HepG2 (cell line): ENCODE measurements around the gene CD79A. TPM values are rescaled to one million over a fixed set of nuclear protein-coding genes. Genes with fewer than 3 reads are reported as not detected.
A peak's percentile ranks its signal among the peaks of the same experiment; 100 is the strongest.

Source experiments
- BATF2 ChIP-seq: sonication (generic); formaldehyde crosslinking; IDR thresholded peaks from 2 replicates; pipeline ENCODE4 v1.8.0; 2022; ENCODE audit warnings: mild to moderate bottlenecking, missing genetic modification reagents, moderate library complexity
- CCAR2 ChIP-seq: fragments of 200-400 bp; formaldehyde crosslinking; optimal IDR thresholded peaks from 2 replicates; pipeline ENCODE3; 2018; ENCODE audit warnings: low read depth, mild to moderate bottlenecking, low read length, moderate library complexity
- CERS6 ChIP-seq: sonication (generic); formaldehyde crosslinking; IDR thresholded peaks from 2 replicates; pipeline ENCODE4 v1.5.0; 2020; ENCODE audit warnings: missing genetic modification reagents
- GABPB1 ChIP-seq: IDR thresholded peaks from 2 replicates; pipeline ENCODE4 v1.6.1; 2016; ENCODE audit warnings: mild to moderate bottlenecking, missing genetic modification reagents, moderate library complexity, missing compliant biosample characterization
- HDAC2 ChIP-seq: sonication (generic); formaldehyde crosslinking; IDR thresholded peaks from 2 replicates; pipeline ENCODE4 v1.4.0; 2020; ENCODE audit warnings: missing genetic modification reagents
- HIVEP1 ChIP-seq: sonication (generic); formaldehyde crosslinking; IDR thresholded peaks from 2 replicates; pipeline ENCODE4 v1.4.0; 2020; ENCODE audit warnings: mild to moderate bottlenecking, missing genetic modification reagents
- KDM4B ChIP-seq: sonication (generic); formaldehyde crosslinking; IDR thresholded peaks from 2 replicates; pipeline ENCODE4 v1.4.0; 2020; ENCODE audit warnings: missing genetic modification reagents
- MEF2D ChIP-seq: sonication (generic); formaldehyde crosslinking; IDR thresholded peaks from 2 replicates; pipeline ENCODE4 v1.5.1; 2020; ENCODE audit warnings: mild to moderate bottlenecking, missing genetic modification reagents
- NFATC3 ChIP-seq: sonication (generic); formaldehyde crosslinking; IDR thresholded peaks from 2 replicates; pipeline ENCODE4 v1.5.1; 2020; ENCODE audit warnings: mild to moderate bottlenecking, missing genetic modification reagents
- PBX2 ChIP-seq: IDR thresholded peaks from 2 replicates; pipeline ENCODE4 v1.6.1; 2016; ENCODE audit warnings: control low read depth
- RXRB ChIP-seq: IDR thresholded peaks from 2 replicates; pipeline ENCODE4 v1.6.1; 2016; ENCODE audit warnings: borderline replicate concordance, missing genetic modification reagents, missing compliant biosample characterization
- SETDB1 ChIP-seq: sonication (generic); formaldehyde crosslinking; IDR thresholded peaks from 2 replicates; pipeline ENCODE4 v1.5.1; 2020; ENCODE audit warnings: missing genetic modification reagents, mild to moderate bottlenecking, borderline replicate concordance
- SP2 ChIP-seq: sonication (generic); formaldehyde crosslinking; IDR thresholded peaks from 2 replicates; pipeline ENCODE4 v1.5.1; 2020; ENCODE audit warnings: mild to moderate bottlenecking, missing genetic modification reagents
- STAT5B ChIP-seq: sonication (generic); formaldehyde crosslinking; IDR thresholded peaks from 2 replicates; pipeline ENCODE4 v1.4.0; 2020; ENCODE audit warnings: missing genetic modification reagents
- THAP9 ChIP-seq: sonication (generic); formaldehyde crosslinking; IDR thresholded peaks from 2 replicates; pipeline ENCODE4; 2020; ENCODE audit warnings: missing genetic modification reagents, mild to moderate bottlenecking, borderline replicate concordance
- THYN1 ChIP-seq: sonication (generic); formaldehyde crosslinking; IDR thresholded peaks from 2 replicates; pipeline ENCODE4 v1.8.1; 2023; ENCODE audit warnings: low read depth, mild to moderate bottlenecking, moderate library complexity, missing genetic modification reagents, borderline replicate concordance
- ZC3H13 ChIP-seq: sonication (generic); formaldehyde crosslinking; IDR thresholded peaks from 2 replicates; pipeline ENCODE4 v1.8.1; 2023; ENCODE audit warnings: mild to moderate bottlenecking, missing genetic modification reagents, moderate library complexity
- ZFP36L1 ChIP-seq: sonication (generic); formaldehyde crosslinking; IDR thresholded peaks from 2 replicates; pipeline ENCODE4 v1.8.0; 2022; ENCODE audit warnings: mild to moderate bottlenecking, missing genetic modification reagents, moderate library complexity
- ZFYVE20 ChIP-seq: sonication (generic); formaldehyde crosslinking; IDR thresholded peaks from 2 replicates; pipeline ENCODE4 v1.8.0; 2023; ENCODE audit warnings: low read depth, mild to moderate bottlenecking, moderate library complexity, missing genetic modification reagents, borderline replicate concordance
- ZNF12 ChIP-seq: sonication (generic); formaldehyde crosslinking; IDR thresholded peaks from 2 replicates; pipeline ENCODE4 v1.5.0; 2020; ENCODE audit warnings: missing genetic modification reagents
- ZNF432 ChIP-seq: sonication (generic); formaldehyde crosslinking; IDR thresholded peaks from 2 replicates; pipeline ENCODE4 v1.5.0; 2020; ENCODE audit warnings: missing genetic modification reagents, mild to moderate bottlenecking, borderline replicate concordance
- ZNF468 ChIP-seq: sonication (generic); formaldehyde crosslinking; IDR thresholded peaks from 2 replicates; pipeline ENCODE4 v1.8.0; 2022; ENCODE audit warnings: mild to moderate bottlenecking, moderate library complexity, missing genetic modification reagents
- ZNF549 ChIP-seq: sonication (generic); formaldehyde crosslinking; IDR thresholded peaks from 2 replicates; pipeline ENCODE4 v1.5.0; 2020; ENCODE audit warnings: missing genetic modification reagents
- ZNF556 ChIP-seq: sonication (generic); formaldehyde crosslinking; IDR thresholded peaks from 2 replicates; pipeline ENCODE4 v1.4.0; 2020; ENCODE audit warnings: mild to moderate bottlenecking, missing genetic modification reagents, borderline replicate concordance
- ZNF761 ChIP-seq: sonication (generic); formaldehyde crosslinking; conservative IDR thresholded peaks from 2 replicates; pipeline ENCODE4 v1.4.0; 2020; ENCODE audit warnings: mild to moderate bottlenecking, missing genetic modification reagents
- ZZZ3 ChIP-seq: sonication (generic); formaldehyde crosslinking; IDR thresholded peaks from 2 replicates; pipeline ENCODE4 v1.4.0; 2020; ENCODE audit warnings: missing genetic modification reagents, mild to moderate bottlenecking, borderline replicate concordance
- polyA plus RNA-seq, 8 experiments: library from polyadenylated mRNA; depleted of rRNA in 3 of 8; stranded (reverse) in 7 of 8; unstranded in 1 of 8; fragments of >200 nt; fragmentation: Illumina TruSeq in 4 of 8; extraction: Trizol in 4 of 8; gene quantifications; 2 replicates each; pipeline versions ENCODE4 v1.2.1 to v1.2.3, GENCODE V29; 2011 to 2016; ENCODE audit warnings: low read depth in 4 of 8, missing spikeins in 1 of 8, mixed read lengths in 1 of 8; ENCODE audit not compliant: insufficient read depth in 1 of 8
- total RNA-seq, 5 experiments: library from RNA; depleted of rRNA; stranded (reverse); fragments of >200 nt; fragmentation: Illumina TruSeq; extraction: Trizol; gene quantifications; 2 replicates each; pipeline ENCODE4 v1.2.3, GENCODE V29; 2016; ENCODE audit warnings: low read depth in 1 of 5

Gene CD79A
- total and polyA plus RNA-seq, 2 of the 13 experiments (the other 11 are each of a cell fraction or from before 2014, with no cell fraction given), result 0.24 to 0.33 TPM

- TF ChIP-seq ZNF432 (CRISPR knock-in tag), result no peak
- no peak; the same call in 1 of the 2 replicates for TF ChIP-seq ZNF12 (CRISPR knock-in tag)
- no peak for TF ChIP-seq THYN1
- TF ChIP-seq ZC3H13 (CRISPR knock-in tag), result 0 out of 2 replicates have a peak, but pooled peaks have one; percentile 34
- no peak for TF ChIP-seq NFATC3 (CRISPR knock-in tag)
- no peak for TF ChIP-seq HIVEP1 (CRISPR knock-in tag)
- no peak for TF ChIP-seq ZNF549 (CRISPR knock-in tag)
- TF ChIP-seq BATF2 (CRISPR knock-in tag), result no peak
- peak; percentile 83 for TF ChIP-seq HDAC2 (CRISPR knock-in tag)
- TF ChIP-seq ZFP36L1 (CRISPR knock-in tag), result no peak
- peak; percentile 46 for TF ChIP-seq GABPB1 (CRISPR knock-in tag)
- TF ChIP-seq CCAR2, result no peak
- TF ChIP-seq STAT5B (CRISPR knock-in tag), result no peak
- peak; percentile 58; the same call in 1 of the 2 replicates for TF ChIP-seq RXRB
- TF ChIP-seq ZFYVE20 (CRISPR knock-in tag), result no peak
- TF ChIP-seq CERS6 (CRISPR knock-in tag), result no peak
- 0 out of 2 replicates have a peak, but pooled peaks have one; percentile 31 for TF ChIP-seq ZNF556
- no peak for TF ChIP-seq SP2 (CRISPR knock-in tag)
- no peak for TF ChIP-seq ZZZ3 (CRISPR knock-in tag)
- no peak for TF ChIP-seq ZNF761 (CRISPR knock-in tag)
- no peak for TF ChIP-seq PBX2 (CRISPR knock-in tag)
- 0 out of 2 replicates have a peak, but pooled peaks have one; percentile 37 for TF ChIP-seq MEF2D (CRISPR knock-in tag)
- TF ChIP-seq ZNF468 (CRISPR knock-in tag), result no peak
- no peak for TF ChIP-seq SETDB1
- 0 out of 2 replicates have a peak, but pooled peaks have one; percentile 24 for TF ChIP-seq THAP9 (CRISPR knock-in tag)
- no peak for TF ChIP-seq KDM4B (CRISPR knock-in tag)
These were observed 27.2 kb downstream of the CD79A start (continued) for GRCh38 chr19:41904118-41904870.
